ENCODE results near the gene SINHCAF. TPM values are rescaled to one million over a fixed set of nuclear protein-coding genes. Genes with fewer than 3 reads are reported as not detected.

Gene SINHCAF
- total RNA-seq, 3 donors from 2014 or later = 176 to 209 (median 196) TPM

DNA sequence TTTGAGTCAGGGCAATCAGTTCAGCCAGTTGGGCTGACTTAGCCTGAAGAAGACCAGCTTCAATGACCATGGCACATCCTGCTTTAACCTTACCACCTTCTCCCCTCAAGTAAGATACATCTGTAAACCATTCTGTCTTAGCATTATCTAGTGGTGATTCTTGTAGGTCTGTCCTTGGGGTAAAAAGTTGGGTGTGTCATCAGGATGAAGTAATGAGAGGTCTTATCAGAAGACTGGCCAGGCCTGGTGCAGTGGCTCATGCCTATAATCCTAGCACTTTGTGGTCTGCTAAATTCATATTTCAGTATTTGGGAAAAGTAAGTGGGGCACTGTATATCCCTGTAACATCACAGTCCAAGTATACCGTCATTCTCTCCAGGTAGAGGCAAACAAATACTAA, 19.1 kb downstream of the SINHCAF start:
- no peak for DNase-seq
- H3K4me1 Mint-ChIP-seq (ENCODE audit: low read depth) = peaks cover 55% of the 10 kb centered on the region
- H3K9me3 Mint-ChIP-seq = peaks cover 4% of the 10 kb centered on the region
- no peak overlapping the region for H3K4me3 Mint-ChIP-seq
- H3K27me3 Mint-ChIP-seq (ENCODE audit: low read depth) = no peaks in the 10 kb centered on the region
- ATAC-seq = no peak
- H3K36me3 Mint-ChIP-seq (ENCODE audit: insufficient read depth) = peaks cover 46% of the 10 kb centered on the region

DNA sequence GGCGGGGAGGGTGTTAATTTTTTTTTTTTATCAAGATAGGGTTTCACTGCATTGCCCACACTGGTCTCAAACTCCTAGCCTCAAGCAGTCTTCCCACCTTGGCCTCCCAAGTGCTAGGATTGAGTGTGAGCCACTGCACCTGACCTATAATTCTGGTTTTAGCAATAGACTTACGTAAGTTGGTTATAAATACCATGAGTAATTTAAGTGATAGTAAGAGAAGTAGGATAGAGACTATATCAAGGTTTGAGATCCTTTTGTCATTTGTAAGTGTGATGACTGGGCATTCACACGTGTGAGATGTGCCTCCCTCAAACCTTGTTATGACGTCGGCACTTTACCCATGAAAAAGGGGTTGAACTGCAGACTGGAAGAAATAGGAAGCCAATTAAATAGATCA, 22.5 kb downstream of the SINHCAF start:
- no peaks in the 10 kb centered on the region for H3K27me3 Mint-ChIP-seq (ENCODE audit: low read depth)

DNA sequence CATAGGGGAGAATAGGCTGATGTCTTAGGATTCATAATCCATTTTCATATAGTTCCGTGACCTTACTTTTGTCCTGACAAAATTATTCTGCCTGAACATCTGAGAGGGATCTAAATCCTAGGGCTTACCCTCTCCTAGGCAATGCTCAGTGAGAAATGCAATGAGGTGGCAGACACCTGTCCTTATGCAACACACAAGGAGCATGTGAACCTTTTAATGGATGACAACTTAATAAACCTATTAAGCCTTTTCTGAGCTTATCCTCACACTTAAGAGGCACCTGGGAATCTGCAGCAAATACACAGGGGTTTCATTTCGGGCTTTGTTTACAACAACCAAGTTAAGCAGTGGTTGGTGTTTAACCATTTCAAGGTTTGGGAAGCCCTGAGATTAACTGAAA, 24.6 kb downstream of the SINHCAF start:
- Mint-ChIP-seq H3K4me3 (no peak overlapping the region), H3K36me3 (ENCODE audit: insufficient read depth) (peaks cover 50% of the 10 kb centered on the region), H3K27me3 (ENCODE audit: low read depth) (no peaks in the 10 kb centered on the region), H3K4me1 (ENCODE audit: low read depth) (peaks cover 52% of the 10 kb centered on the region), H3K9me3 (no peaks in the 10 kb centered on the region)
- DNase-seq = no peak
- ATAC-seq = no peak

More for the DNA sequence above, 22.5 kb downstream of the SINHCAF start:
- DNase-seq (no peak), ATAC-seq (no peak)
- Mint-ChIP-seq H3K4me1 (ENCODE audit: low read depth) (peaks cover 54% of the 10 kb centered on the region), H3K9me3 (no peaks in the 10 kb centered on the region), H3K36me3 (ENCODE audit: insufficient read depth) (peaks cover 46% of the 10 kb centered on the region), H3K4me3 (no peak overlapping the region)

DNA sequence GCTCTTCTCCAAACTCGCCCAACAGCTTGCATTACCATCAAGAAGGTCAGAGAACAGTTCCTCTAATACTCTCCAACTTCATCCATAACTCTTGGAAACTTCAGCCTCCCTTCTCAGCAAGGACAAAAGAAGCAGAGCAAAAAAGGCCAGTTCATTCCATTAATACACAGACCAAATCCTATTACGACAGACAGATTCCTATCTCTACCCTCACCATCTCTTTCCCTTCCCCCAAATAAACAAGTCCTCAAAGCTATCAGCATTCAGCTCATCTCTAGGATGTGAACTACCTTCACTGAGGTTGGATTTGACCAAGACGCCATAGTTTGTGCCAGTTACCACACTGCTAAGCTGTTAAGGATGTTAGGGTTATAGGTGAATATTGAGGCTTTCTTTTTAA, 25.2 kb downstream of the SINHCAF start:
- Mint-ChIP-seq H3K4me1 (ENCODE audit: low read depth) (peaks cover 47% of the 10 kb centered on the region), H3K4me3 (no peak overlapping the region), H3K27me3 (ENCODE audit: low read depth) (no peaks in the 10 kb centered on the region), H3K9me3 (no peaks in the 10 kb centered on the region), H3K36me3 (ENCODE audit: insufficient read depth) (peaks cover 48% of the 10 kb centered on the region)
- DNase-seq (no peak), ATAC-seq (no peak)

DNA sequence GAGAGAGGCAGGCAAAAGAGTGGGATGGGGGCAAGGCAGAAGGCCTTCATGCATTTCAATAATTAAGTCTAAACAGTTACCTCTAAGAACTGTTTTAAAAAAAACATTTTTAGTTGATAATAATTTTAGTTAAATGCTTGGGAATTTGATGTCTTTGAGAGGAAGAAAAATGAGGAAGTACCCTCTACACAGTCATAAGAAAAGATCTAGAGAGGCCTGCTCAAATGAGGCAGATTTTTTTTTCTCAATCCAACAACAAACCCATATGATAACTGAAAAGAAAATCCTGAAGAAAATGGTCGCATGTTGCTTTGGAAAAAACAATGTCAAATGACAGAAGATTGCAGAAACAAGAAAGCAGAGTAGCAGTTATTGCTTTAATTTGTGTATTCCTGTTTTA, 25.6 kb downstream of the SINHCAF start:
- Mint-ChIP-seq H3K27me3 (ENCODE audit: low read depth) (no peaks in the 10 kb centered on the region), H3K36me3 (ENCODE audit: insufficient read depth) (peaks cover 48% of the 10 kb centered on the region), H3K4me1 (ENCODE audit: low read depth) (peaks cover 47% of the 10 kb centered on the region), H3K9me3 (no peaks in the 10 kb centered on the region), H3K4me3 (no peak overlapping the region)
- no peak for ATAC-seq
- DNase-seq = no peak

DNA sequence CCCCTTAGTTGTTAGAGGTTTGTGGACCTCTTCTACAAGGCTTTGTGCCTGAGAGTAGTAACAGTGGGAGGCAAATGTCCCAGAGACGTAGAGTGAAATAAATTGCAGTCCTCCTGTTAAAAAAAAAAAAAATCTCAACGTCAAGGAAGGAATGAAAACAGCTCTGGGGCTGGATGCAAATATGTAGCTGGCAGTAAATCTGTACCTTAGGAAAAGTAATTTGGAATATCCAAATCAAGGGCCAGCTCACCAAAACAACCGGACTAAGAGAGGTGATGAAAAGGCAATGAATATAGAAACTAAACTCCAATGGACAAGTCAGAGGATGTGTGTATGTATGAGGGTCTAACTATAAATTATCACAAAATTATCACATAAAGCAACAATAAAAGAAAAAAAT, 27.0 kb downstream of the SINHCAF start:
- no peaks in the 10 kb centered on the region for H3K27me3 Mint-ChIP-seq (ENCODE audit: low read depth)
- H3K4me3 Mint-ChIP-seq = no peak overlapping the region
- no peaks in the 10 kb centered on the region for H3K9me3 Mint-ChIP-seq
- H3K4me1 Mint-ChIP-seq (ENCODE audit: low read depth) = peaks cover 36% of the 10 kb centered on the region
- ATAC-seq (no peak), DNase-seq (no peak)
- H3K36me3 Mint-ChIP-seq (ENCODE audit: insufficient read depth) = peaks cover 45% of the 10 kb centered on the region

DNA sequence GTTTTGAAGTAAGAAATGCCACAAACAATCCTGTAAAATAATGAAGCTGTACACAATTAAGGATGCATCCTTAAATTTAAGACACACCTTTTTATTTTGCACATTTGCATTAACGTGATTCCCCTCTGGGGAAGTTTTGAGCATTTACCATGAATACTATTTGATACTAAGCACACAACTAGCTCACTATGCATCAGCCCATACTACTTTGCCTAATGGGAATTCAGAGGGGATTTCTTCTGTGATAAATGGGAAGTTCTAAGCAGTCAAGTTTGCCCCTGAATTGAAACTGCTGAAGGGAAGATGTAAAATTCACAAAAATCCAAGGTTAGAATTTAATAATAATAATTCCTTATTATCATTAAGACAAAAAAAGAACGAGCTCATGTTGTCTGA, 27.4 kb downstream of the SINHCAF start:
- H3K27me3 Mint-ChIP-seq (ENCODE audit: low read depth) = no peaks in the 10 kb centered on the region
- no peak overlapping the region for H3K4me3 Mint-ChIP-seq
- DNase-seq (no peak), ATAC-seq (no peak)
- H3K36me3 Mint-ChIP-seq (ENCODE audit: insufficient read depth) = peaks cover 46% of the 10 kb centered on the region
- H3K9me3 Mint-ChIP-seq = no peaks in the 10 kb centered on the region
- peaks cover 32% of the 10 kb centered on the region for H3K4me1 Mint-ChIP-seq (ENCODE audit: low read depth)

DNA sequence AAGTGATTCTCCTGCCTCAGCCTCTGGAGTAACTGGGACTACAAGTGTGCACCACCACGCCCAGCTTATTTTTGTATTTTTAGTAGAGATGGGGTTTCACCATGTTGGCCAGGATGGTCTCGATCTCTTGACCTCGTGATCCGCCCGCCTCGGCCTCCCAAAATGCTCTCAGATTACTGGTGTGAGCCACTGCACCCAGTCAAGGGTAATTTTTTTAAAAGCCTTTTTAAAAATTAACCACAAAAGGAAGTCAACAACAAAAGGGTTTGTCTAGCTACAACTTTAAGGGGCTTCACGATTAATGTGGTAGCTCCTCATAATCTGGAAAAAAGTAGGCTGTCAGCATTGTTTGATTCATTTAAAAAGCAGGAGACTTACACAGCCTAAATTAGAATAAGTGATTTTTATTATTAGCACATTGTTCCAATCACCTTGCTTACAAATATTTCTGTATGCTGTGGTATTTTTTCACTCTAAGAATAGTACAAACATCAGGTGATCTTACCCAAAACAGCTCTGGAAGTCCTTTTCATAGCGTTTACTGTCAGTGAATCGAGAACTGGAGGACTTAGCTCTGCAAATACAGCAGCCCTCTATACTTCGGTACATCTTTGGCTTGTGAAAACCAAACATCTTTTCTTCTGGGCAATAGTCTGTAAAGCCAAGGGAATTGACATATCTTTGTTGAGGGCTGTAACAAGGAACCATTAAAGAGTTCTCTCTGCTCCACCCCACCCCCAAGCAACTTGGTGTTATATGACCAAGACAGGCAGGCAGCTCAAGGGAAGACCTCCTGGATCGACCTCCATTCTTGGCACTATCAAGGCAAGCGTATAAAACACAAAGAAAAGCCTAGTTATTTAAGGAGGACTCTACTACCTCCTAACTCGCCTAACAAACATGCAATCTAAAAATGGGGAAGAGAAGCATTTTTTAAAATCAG, 28.1 kb downstream of the SINHCAF start:
- Mint-ChIP-seq H3K4me1 (ENCODE audit: low read depth) (peaks cover 26% of the 10 kb centered on the region), H3K36me3 (ENCODE audit: insufficient read depth) (peaks cover 43% of the 10 kb centered on the region), H3K27me3 (ENCODE audit: low read depth) (no peaks in the 10 kb centered on the region), H3K4me3 (no peak overlapping the region), H3K9me3 (no peaks in the 10 kb centered on the region)
- no peak for DNase-seq
- no peak for ATAC-seq

DNA sequence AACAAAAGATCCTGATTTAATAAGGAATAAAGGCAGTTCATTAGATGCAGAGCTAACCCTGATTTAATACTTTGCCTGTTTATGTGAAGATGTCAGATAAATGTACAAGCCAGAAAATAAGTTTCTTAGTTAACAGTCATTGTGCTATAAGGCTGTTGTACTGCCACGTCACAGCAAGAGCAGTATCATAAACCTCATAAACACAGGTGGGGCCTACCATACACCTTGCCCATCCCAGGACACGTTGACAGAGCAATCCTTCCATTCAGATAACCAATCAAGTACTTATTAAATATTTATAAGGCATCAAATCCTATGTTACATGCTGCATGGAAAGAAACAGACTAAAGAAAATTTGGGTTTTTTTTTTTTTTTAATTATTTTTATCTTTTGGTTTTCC, 36.5 kb downstream of the SINHCAF start:
- H3K36me3 Mint-ChIP-seq (ENCODE audit: insufficient read depth) = peaks cover 47% of the 10 kb centered on the region
- DNase-seq = no peak
- no peak for ATAC-seq
- H3K4me3 Mint-ChIP-seq = no peak overlapping the region
- H3K9me3 Mint-ChIP-seq = no peaks in the 10 kb centered on the region
- peaks cover 2% of the 10 kb centered on the region for H3K4me1 Mint-ChIP-seq (ENCODE audit: low read depth)
- H3K27me3 Mint-ChIP-seq (ENCODE audit: low read depth) = no peaks in the 10 kb centered on the region

DNA sequence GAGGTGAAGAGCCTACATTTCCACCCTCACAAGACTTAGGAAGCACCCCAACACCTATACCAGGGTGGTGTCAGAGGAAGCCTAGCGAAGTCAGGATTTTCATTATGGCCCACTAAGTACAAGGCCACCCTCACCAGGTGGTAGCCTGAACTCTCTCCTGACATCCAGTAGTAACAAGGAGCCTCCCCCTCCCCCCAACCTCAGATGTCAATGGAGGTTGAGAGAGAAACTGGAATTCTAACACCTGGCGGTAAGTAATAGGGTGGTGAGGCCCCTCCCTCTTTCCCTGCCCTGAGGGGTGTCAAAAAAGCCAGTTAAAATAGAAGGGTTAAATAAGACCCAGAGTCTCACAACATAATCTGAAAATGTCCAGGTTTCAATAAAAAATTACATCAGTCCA, 37.6 kb downstream of the SINHCAF start:
- H3K4me3 Mint-ChIP-seq = no peak overlapping the region
- H3K36me3 Mint-ChIP-seq (ENCODE audit: insufficient read depth) = peaks cover 45% of the 10 kb centered on the region
- no peaks in the 10 kb centered on the region for H3K9me3 Mint-ChIP-seq
- ATAC-seq (no peak), DNase-seq (no peak)
- H3K4me1 Mint-ChIP-seq (ENCODE audit: low read depth) = peaks cover 2% of the 10 kb centered on the region
- H3K27me3 Mint-ChIP-seq (ENCODE audit: low read depth) = no peaks in the 10 kb centered on the region

DNA sequence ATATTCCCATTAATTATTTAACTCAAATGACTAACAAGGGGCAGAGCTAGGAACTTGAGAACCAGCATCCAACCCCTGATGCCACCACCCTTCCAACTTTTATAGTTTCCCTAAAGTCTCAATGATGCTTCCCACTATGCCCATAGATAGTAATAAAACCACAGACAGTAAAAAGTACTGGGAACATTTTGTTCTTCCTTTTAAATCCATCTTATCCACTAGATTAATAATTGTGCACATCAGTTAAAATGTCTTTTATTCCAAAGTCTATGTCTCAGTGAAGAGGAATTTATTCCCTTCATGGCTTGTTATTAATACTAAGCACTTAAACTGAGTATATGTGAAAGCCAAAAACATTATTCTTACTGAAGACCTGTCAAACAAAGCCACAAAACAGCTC, 45.8 kb downstream of the SINHCAF start:
- no peak for ATAC-seq
- DNase-seq = no peak
- Mint-ChIP-seq H3K27me3 (ENCODE audit: low read depth) (no peaks in the 10 kb centered on the region), H3K36me3 (ENCODE audit: insufficient read depth) (peaks cover 42% of the 10 kb centered on the region), H3K4me1 (ENCODE audit: low read depth) (no peaks in the 10 kb centered on the region), H3K4me3 (no peak overlapping the region), H3K9me3 (no peaks in the 10 kb centered on the region)

DNA sequence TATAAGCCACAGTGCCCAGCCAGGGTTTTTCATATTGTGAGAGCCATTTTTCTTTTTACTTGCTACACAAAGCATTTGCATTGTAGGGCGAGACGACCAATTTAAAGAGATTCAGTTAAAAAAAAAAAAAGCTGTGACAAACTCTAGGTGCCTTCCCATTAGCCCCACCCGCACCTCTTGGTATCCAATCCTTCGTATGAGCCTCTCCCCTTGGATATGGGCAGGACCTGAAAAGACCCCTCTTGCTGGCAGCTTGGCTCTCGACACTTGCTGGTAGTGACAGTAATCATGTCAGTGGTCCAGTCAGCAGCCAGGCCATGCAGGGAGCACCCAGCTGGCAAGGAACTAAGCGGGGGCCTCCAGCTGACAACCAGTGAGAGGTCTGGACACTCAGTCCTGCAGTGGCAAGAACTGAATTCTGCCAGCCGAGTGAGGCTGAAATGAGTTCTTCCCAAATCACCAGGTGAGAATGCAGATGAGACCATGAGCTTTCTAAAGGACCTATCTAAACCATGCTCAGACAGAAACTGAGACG, 46.5 kb downstream of the SINHCAF start:
- DNase-seq (no peak), ATAC-seq (no peak)
- no peaks in the 10 kb centered on the region for H3K4me1 Mint-ChIP-seq (ENCODE audit: low read depth)
- no peaks in the 10 kb centered on the region for H3K9me3 Mint-ChIP-seq
- no peak overlapping the region for H3K4me3 Mint-ChIP-seq
- H3K36me3 Mint-ChIP-seq (ENCODE audit: insufficient read depth) = peaks cover 42% of the 10 kb centered on the region
- no peaks in the 10 kb centered on the region for H3K27me3 Mint-ChIP-seq (ENCODE audit: low read depth)

DNA sequence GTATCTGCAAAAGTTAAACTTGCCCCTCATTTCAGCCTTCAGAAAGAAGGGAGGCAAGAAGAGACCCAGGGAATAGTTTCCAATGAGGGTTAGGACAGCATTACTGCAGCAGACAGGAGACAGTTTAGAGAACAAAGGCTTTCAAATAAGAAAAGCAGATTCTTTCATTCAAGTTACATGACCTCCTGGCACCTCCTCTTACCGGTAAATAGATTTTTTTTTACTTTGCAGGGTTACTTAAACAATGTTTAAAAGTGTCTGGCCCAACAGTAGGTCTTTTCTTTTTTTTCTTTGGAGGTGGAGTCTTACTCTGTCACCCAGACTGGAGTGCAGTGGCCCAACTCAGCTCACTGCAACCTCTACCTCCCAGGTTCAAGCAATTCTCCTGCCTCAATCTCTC, 47.1 kb downstream of the SINHCAF start:
- no peaks in the 10 kb centered on the region for H3K4me1 Mint-ChIP-seq (ENCODE audit: low read depth)
- H3K9me3 Mint-ChIP-seq = no peaks in the 10 kb centered on the region
- no peak overlapping the region for H3K4me3 Mint-ChIP-seq
- H3K36me3 Mint-ChIP-seq (ENCODE audit: insufficient read depth) = peaks cover 37% of the 10 kb centered on the region
- ATAC-seq (no peak), DNase-seq (no peak)
- H3K27me3 Mint-ChIP-seq (ENCODE audit: low read depth) = no peaks in the 10 kb centered on the region

DNA sequence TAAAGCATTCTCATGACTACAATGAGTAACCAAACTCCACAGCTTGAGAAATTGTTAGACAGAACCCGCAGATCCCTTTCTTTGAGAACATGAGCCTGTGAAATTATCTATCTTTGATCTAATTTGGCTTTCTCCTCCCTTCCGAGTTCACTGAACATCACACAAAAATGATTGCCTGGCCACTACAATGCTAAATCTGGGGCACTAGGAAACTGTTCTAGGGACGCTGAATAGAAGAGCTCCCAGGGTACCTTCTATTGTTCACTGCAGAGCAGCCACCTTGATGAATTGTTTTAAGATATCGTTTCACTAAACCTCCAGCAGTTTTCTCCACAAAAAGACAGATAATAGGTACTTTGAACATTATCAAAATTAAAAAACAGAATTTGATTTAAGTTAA, 47.5 kb downstream of the SINHCAF start:
- no peak for DNase-seq
- no peaks in the 10 kb centered on the region for H3K27me3 Mint-ChIP-seq (ENCODE audit: low read depth)
- no peaks in the 10 kb centered on the region for H3K4me1 Mint-ChIP-seq (ENCODE audit: low read depth)
- no peaks in the 10 kb centered on the region for H3K9me3 Mint-ChIP-seq
- peaks cover 34% of the 10 kb centered on the region for H3K36me3 Mint-ChIP-seq (ENCODE audit: insufficient read depth)
- no peak overlapping the region for H3K4me3 Mint-ChIP-seq
- ATAC-seq = no peak

DNA sequence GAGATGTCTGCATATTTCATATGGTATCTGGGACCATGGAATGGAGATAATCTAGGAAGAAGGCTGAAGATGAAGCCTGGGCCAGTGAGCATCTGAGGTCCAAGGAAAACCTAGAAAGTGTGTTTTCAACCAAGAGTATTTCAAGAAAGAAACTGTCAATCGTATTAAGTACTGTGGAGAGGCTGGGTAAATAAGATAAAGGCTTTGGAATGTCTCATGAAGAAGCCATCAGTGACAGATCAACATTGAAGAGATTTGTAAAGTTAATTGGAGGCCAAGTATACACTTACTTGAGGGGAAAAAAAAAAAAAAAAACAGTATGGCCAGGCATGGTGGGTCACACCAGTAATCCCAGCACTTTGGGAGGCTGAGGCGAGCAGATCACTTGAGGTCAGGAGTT, 48.9 kb downstream of the SINHCAF start:
- H3K4me3 Mint-ChIP-seq = no peak overlapping the region
- DNase-seq (no peak), ATAC-seq (no peak)
- H3K4me1 Mint-ChIP-seq (ENCODE audit: low read depth) = no peaks in the 10 kb centered on the region
- H3K9me3 Mint-ChIP-seq = no peaks in the 10 kb centered on the region
- H3K36me3 Mint-ChIP-seq (ENCODE audit: insufficient read depth) = peaks cover 30% of the 10 kb centered on the region
- H3K27me3 Mint-ChIP-seq (ENCODE audit: low read depth) = no peaks in the 10 kb centered on the region

Data from activated T-cell treated with anti-CD3 and anti-CD28 coated beads, Interleukin-2, amount 50 U/mL, for 4 hours (primary cell).